GM12865 (cell line): ENCODE results near the gene INHBE.

ENCODE experiments used
- DNase-seq: peaks from one replicate; pipeline ENCODE4 v3.0.0; 2010; ENCODE audit warnings: low read depth
- H3K4me3 ChIP-seq: 2 replicates; pipeline ENCODE4 v1.5.1; 2011; ENCODE audit warnings: mild to moderate bottlenecking, low read depth, low read length, control low read depth
- CTCF ChIP-seq: IDR thresholded peaks from 2 replicates; pipeline ENCODE4 v1.5.1; 2011; ENCODE audit warnings: low read length, control low read depth, low read depth, inconsistent platforms; ENCODE audit not compliant: insufficient read depth; ENCODE audit errors: missing control alignments

Gene INHBE

GRCh38 chr12:57471661-57472060 lies 16.6 kb downstream of the INHBE start:
- H3K4me3 ChIP-seq: no peak overlapping the region
- no peak for TF ChIP-seq CTCF
- DNase-seq: no peak

GRCh38 chr12:57472391-57472790 lies 17.3 kb downstream of the INHBE start:
- no peak overlapping the region for H3K4me3 ChIP-seq
- no peak for TF ChIP-seq CTCF

GRCh38 chr12:57473392-57473791 lies 18.3 kb downstream of the INHBE start:
- no peak overlapping the region for H3K4me3 ChIP-seq
- no peak for DNase-seq
- no peak for TF ChIP-seq CTCF

More at GRCh38 chr12:57472391-57472790, 17.3 kb downstream of the INHBE start:
- no peak for DNase-seq

- TF ChIP-seq CTCF: no peak
- H3K4me3 ChIP-seq: no peak overlapping the region
- DNase-seq: no peak
These were observed 18.8 kb downstream of the INHBE start for GRCh38 chr12:57473886-57474285.

- no peak for DNase-seq
- no peak for TF ChIP-seq CTCF
- no peak overlapping the region for H3K4me3 ChIP-seq
These were observed 19.3 kb downstream of the INHBE start for GRCh38 chr12:57474430-57474829.

- TF ChIP-seq CTCF: no peak
- no peak for DNase-seq
- no peak overlapping the region for H3K4me3 ChIP-seq
These were observed 19.8 kb downstream of the INHBE start for GRCh38 chr12:57474862-57475261.
